Kidney (tissue), 14 donors: ENCODE results near the gene GMEB2. TPM values are rescaled to one million over a fixed set of nuclear protein-coding genes. Genes with fewer than 3 reads are reported as not detected.
A peak's percentile ranks its signal among the peaks of the same experiment; 100 is the strongest.

Experiments
- DNase-seq, 5 donors: peaks; one replicate each; pipeline ENCODE4 v3.0.0-alpha.2; 2013 to 2020
- FAIRE-seq: peaks from 2 replicates; lab custom pipeline; 2012; peaks lifted over from hg19 to GRCh38; lab: Jason Lieb, UNC
- H3K27ac ChIP-seq, 2 donors: one replicate each; pipeline ENCODE4 v1.7.0; 2013; ENCODE audit warnings: low read depth in 2 of 2, low read length in 2 of 2, inconsistent platforms in 1 of 2
- H3K27me3 ChIP-seq: one replicate; pipeline ENCODE4 v1.7.1; 2013; ENCODE audit warnings: low read length, inconsistent platforms; ENCODE audit not compliant: control insufficient read depth, insufficient read depth
- H3K36me3 ChIP-seq, 3 donors: one replicate each; pipeline versions ENCODE4 v1.7.0 to v1.7.1; 2013; ENCODE audit warnings: low read length in 3 of 3, control low read depth in 1 of 3, inconsistent platforms in 1 of 3; ENCODE audit not compliant: insufficient read depth in 3 of 3, control insufficient read depth in 2 of 3
- H3K4me1 ChIP-seq, 3 donors: one replicate each; pipeline versions ENCODE4 v1.7.0 to v1.7.1; 2013; ENCODE audit warnings: low read length in 3 of 3, inconsistent platforms in 1 of 3, low read depth in 1 of 3; ENCODE audit not compliant: control insufficient read depth in 2 of 3, insufficient read depth in 2 of 3
- H3K4me3 ChIP-seq, 3 donors: one replicate each; pipeline versions ENCODE4 v1.7.0 to v1.8.1; 2013; ENCODE audit warnings: low read length in 3 of 3, control low read depth in 1 of 3, inconsistent platforms in 1 of 3
- H3K9ac ChIP-seq, 3 donors: one replicate each; pipeline versions ENCODE4 v1.7.0 to v1.7.1; 2013; ENCODE audit warnings: low read length in 3 of 3, control low read depth in 1 of 3, inconsistent platforms in 1 of 3
- H3K9me3 ChIP-seq, 3 donors: one replicate each; pipeline versions ENCODE4 v1.7.0 to v1.7.1; 2013; ENCODE audit warnings: low read length in 3 of 3, control low read depth in 1 of 3, inconsistent platforms in 1 of 3; ENCODE audit not compliant: control insufficient read depth in 2 of 3, insufficient read depth in 1 of 3
- CTCF ChIP-seq: IDR thresholded peaks from 3 replicates; pipeline ENCODE4 v1.5.1; 2012; ENCODE audit warnings: mild to moderate bottlenecking, moderate library complexity, borderline replicate concordance; ENCODE audit not compliant: insufficient read depth; ENCODE audit errors: extremely low read depth
- intact Hi-C: fragments of 100-400 bp; cut with DNase I; formaldehyde crosslinking; loops from one replicate; pipeline ENCODE4 v1.11.1; 2022
- polyA plus RNA-seq: library from polyadenylated mRNA; stranded (reverse); fragments of 350-450 nt; fragmentation: Illumina TruSeq; extraction: RNeasy Lipid Tissue Mini Kit (QIAGEN cat#74804); gene quantifications from one replicate; pipeline ENCODE4 v1.2.3, GENCODE V29; 2014; ENCODE audit warnings: low read depth, low replicate concordance; ENCODE audit not compliant: insufficient read depth
- total RNA-seq: library from RNA; stranded (reverse); fragmentation: NEBNext Ultra II Directional; extraction: Animal tissue kit (Norgen Biotek cat#: 25700); gene quantifications from one replicate; pipeline ENCODE4 v1.2.1, GENCODE V29; 2021
- donor health status: control.
- donor health status: control.
- donor health status: control.
- donor health status: control.
- donor health status: control.
- donor health status: DM: yes; HTN: yes; CAD: no.
- donor health status: Normal renal cell carcinoma (clear cell type).

Gene GMEB2
- total and polyA plus RNA-seq, 2 donors from 2014 or later, result 6.1 to 13.4 TPM

GRCh38 chr20:63553251-63553932 is 73.5 kb downstream of the GMEB2 start:
- intact Hi-C loops, result no loop called here
- Histone ChIP-seq H3K4me3 (peak overlapping the region in 1 of 3 donors; percentile 29), H3K27ac (no peak overlapping the region), H3K9me3 (no peaks in the 10 kb centered on the region), H3K4me1 (no peaks in the 10 kb centered on the region), H3K9ac (no peak overlapping the region), H3K36me3 (no peaks in the 10 kb centered on the region), H3K27me3 (no peaks in the 10 kb centered on the region)
- FAIRE-seq, result no peak
- peak; percentile 82 to 97 (median 89) for DNase-seq
- no peak for TF ChIP-seq CTCF

GRCh38 chr20:63552481-63553249 is 74.2 kb downstream of the GMEB2 start:
- intact Hi-C loops, result no loop called here
- FAIRE-seq, result no peak
- Histone ChIP-seq H3K9ac (no peak overlapping the region), H3K27ac (no peak overlapping the region), H3K9me3 (no peaks in the 10 kb centered on the region), H3K36me3 (no peaks in the 10 kb centered on the region), H3K27me3 (no peaks in the 10 kb centered on the region), H3K4me3 (no peak overlapping the region), H3K4me1 (no peaks in the 10 kb centered on the region)
- DNase-seq, result peak in 4 of 5 donors; percentile 44 to 85 (median 51)
- no peak for TF ChIP-seq CTCF

- H3K9me3 ChIP-seq, result no peaks in the 10 kb centered on the region
- no peaks in the 10 kb centered on the region for H3K27me3 ChIP-seq
- intact Hi-C loops, result no loop called here
- FAIRE-seq (no peak), DNase-seq (no peak)
- no peaks in the 10 kb centered on the region for H3K4me1 ChIP-seq
- H3K9ac ChIP-seq, result no peak overlapping the region
- H3K4me3 ChIP-seq, result no peak overlapping the region
- H3K36me3 ChIP-seq, result no peaks in the 10 kb centered on the region
- TF ChIP-seq CTCF, result no peak
- no peak overlapping the region for H3K27ac ChIP-seq
Measured at GRCh38 chr20:63551068-63551467, 75.8 kb downstream of the GMEB2 start.
